Uterus (tissue), 4 donors: ENCODE measurements around the gene KREMEN1. TPM values are rescaled to one million over a fixed set of nuclear protein-coding genes. Genes with fewer than 3 reads are reported as not detected.

Experiments
- DNase-seq, 2 donors: peaks; one replicate each; pipeline ENCODE4 v3.0.0-alpha.2; 2019 to 2020
- H3K27ac ChIP-seq, 2 donors: fragments of 200-600 bp; sonication (generic); 1 replicate in 1 of 2; 2 replicates in 1 of 2; pipeline ENCODE4 v1.5.1; 2016 to 2018
- H3K27me3 ChIP-seq, 2 donors: fragments of 200-600 bp; sonication (generic); one replicate each; pipeline ENCODE4 v1.5.1; 2018 to 2019; ENCODE audit warnings: control low read depth in 1 of 2
- H3K36me3 ChIP-seq, 2 donors: fragments of 200-600 bp; sonication (generic); one replicate each; pipeline ENCODE4 v1.5.1; 2019; ENCODE audit warnings: control low read depth in 1 of 2
- H3K4me1 ChIP-seq, 2 donors: fragments of 200-600 bp; sonication (generic); one replicate each; pipeline ENCODE4 v1.5.1; 2018 to 2019; ENCODE audit warnings: control low read depth in 1 of 2
- H3K4me3 ChIP-seq, 2 donors: fragments of 200-600 bp; sonication (generic); 1 replicate in 1 of 2; 2 replicates in 1 of 2; pipeline ENCODE4 v1.5.1; 2018 to 2019; ENCODE audit warnings: mild to moderate bottlenecking in 1 of 2
- H3K9me3 ChIP-seq, 2 donors: fragments of 200-600 bp; sonication (generic); one replicate each; pipeline ENCODE4 v1.5.1; 2019; ENCODE audit warnings: control low read depth in 1 of 2
- CTCF ChIP-seq, 4 experiments: fragments of 200-600 bp in 2 of 4; fragments of 450-650 bp in 2 of 4; sonication (generic) in 2 of 4; IDR thresholded peaks; one replicate each; pipeline ENCODE4 v1.5.1; 2016 to 2019; ENCODE audit warnings: antibody characterized with exemption in 4 of 4, mild to moderate bottlenecking in 2 of 4, moderate library complexity in 1 of 4
- POLR2A ChIP-seq, 2 donors: fragments of 450-650 bp; IDR thresholded peaks; one replicate each; pipeline ENCODE4 v1.6.1; 2016; ENCODE audit warnings: antibody characterized with exemption in 2 of 2, mild to moderate bottlenecking in 1 of 2, moderate library complexity in 1 of 2
- intact Hi-C: fragments of 100-400 bp; cut with DNase I; formaldehyde crosslinking; loops from one replicate; pipeline ENCODE4 v1.15.1; 2023; ENCODE audit warnings: low total_unique reads
- total RNA-seq, 4 donors: library from RNA; depleted of rRNA in 3 of 4; stranded (reverse); fragments of >200 nt in 3 of 4; gene quantifications; one replicate each; pipeline versions ENCODE4 v1.1.0 to v1.2.4, GENCODE V29; 2014 to 2023
- donor health status: DM: yes; HTN: yes; CAD: no.

Gene KREMEN1
- total RNA-seq, 4 donors from 2014 or later, result 5.9 to 25.1 (median 10.2) TPM

GRCh38 chr22:29071261-29072045 is 1.4 kb upstream of the KREMEN1 start:
- H3K36me3 ChIP-seq, result no peaks in the 10 kb centered on the region
- no peaks in the 10 kb centered on the region for H3K4me1 ChIP-seq
- no peak overlapping the region for H3K27ac ChIP-seq
- peak overlapping the region; percentile 18 to 37 for H3K4me3 ChIP-seq
- no peaks in the 10 kb centered on the region for H3K27me3 ChIP-seq
- H3K9me3 ChIP-seq, result no peaks in the 10 kb centered on the region
- no peak for TF ChIP-seq POLR2A (IDR thresholded peaks at IDR 0.05)
- TF ChIP-seq CTCF (IDR thresholded peaks at IDR 0.05), result no peak
- intact Hi-C loops, result no loop called here
- peak; percentile 29 to 42 for DNase-seq

- Histone ChIP-seq H3K27ac (no peak overlapping the region), H3K27me3 (no peaks in the 10 kb centered on the region), H3K4me3 (peak overlapping the region; percentile 25 to 80), H3K36me3 (no peaks in the 10 kb centered on the region), H3K4me1 (no peaks in the 10 kb centered on the region), H3K9me3 (no peaks in the 10 kb centered on the region)
- intact Hi-C loops, result no loop called here
- TF ChIP-seq POLR2A (IDR thresholded peaks at IDR 0.05), result no peak
- no peak for TF ChIP-seq CTCF (IDR thresholded peaks at IDR 0.05)
- DNase-seq, result peak; percentile 84 to 87
Measured at GRCh38 chr22:29072193-29072978, 449 bp upstream of the KREMEN1 start.

- no peaks in the 10 kb centered on the region for H3K4me1 ChIP-seq
- peak overlapping the region; percentile 48 to 80 for H3K4me3 ChIP-seq
- H3K36me3 ChIP-seq, result no peaks in the 10 kb centered on the region
- H3K27ac ChIP-seq, result peak overlapping the region; percentile 54 to 55
- H3K27me3 ChIP-seq, result no peaks in the 10 kb centered on the region
- DNase-seq, result peak; percentile 40 to 59
- intact Hi-C loops, result no loop called here
- TF ChIP-seq POLR2A (IDR thresholded peaks at IDR 0.05), result no peak
- TF ChIP-seq CTCF (IDR thresholded peaks at IDR 0.05), result no peak
- no peaks in the 10 kb centered on the region for H3K9me3 ChIP-seq
Measured at GRCh38 chr22:29073618-29074275, 912 bp downstream of the KREMEN1 start.

- Histone ChIP-seq H3K4me1 (no peaks in the 10 kb centered on the region), H3K9me3 (no peaks in the 10 kb centered on the region), H3K36me3 (no peaks in the 10 kb centered on the region), H3K4me3 (peak overlapping the region; percentile 48 to 80), H3K27me3 (no peaks in the 10 kb centered on the region), H3K27ac (peak overlapping the region; percentile 54 to 55)
- DNase-seq, result no peak
- intact Hi-C loops, result no loop called here
- no peak for TF ChIP-seq CTCF (IDR thresholded peaks at IDR 0.05)
- no peak for TF ChIP-seq POLR2A (IDR thresholded peaks at IDR 0.05)
Measured at GRCh38 chr22:29074276-29074772, 1.5 kb downstream of the KREMEN1 start.
